ENCODE data around the gene AXIN1. TPM values are rescaled to one million over a fixed set of nuclear protein-coding genes. Genes with fewer than 3 reads are reported as not detected.

AXIN1 gene
- polyA plus RNA-seq, 2 of the 4 experiments (the other 2 are of a cell fraction), result 8.7 to 19.3 TPM

- no peak for TF ChIP-seq FOXS1 (CRISPR knock-in tag; IDR thresholded peaks at IDR 0.05)
- no peak for TF ChIP-seq ZC3H11A (IDR thresholded peaks at IDR 0.05)
- no peak for TF ChIP-seq HOXA7 (CRISPR knock-in tag; IDR thresholded peaks at IDR 0.05)
- TF ChIP-seq, protein P1, sequence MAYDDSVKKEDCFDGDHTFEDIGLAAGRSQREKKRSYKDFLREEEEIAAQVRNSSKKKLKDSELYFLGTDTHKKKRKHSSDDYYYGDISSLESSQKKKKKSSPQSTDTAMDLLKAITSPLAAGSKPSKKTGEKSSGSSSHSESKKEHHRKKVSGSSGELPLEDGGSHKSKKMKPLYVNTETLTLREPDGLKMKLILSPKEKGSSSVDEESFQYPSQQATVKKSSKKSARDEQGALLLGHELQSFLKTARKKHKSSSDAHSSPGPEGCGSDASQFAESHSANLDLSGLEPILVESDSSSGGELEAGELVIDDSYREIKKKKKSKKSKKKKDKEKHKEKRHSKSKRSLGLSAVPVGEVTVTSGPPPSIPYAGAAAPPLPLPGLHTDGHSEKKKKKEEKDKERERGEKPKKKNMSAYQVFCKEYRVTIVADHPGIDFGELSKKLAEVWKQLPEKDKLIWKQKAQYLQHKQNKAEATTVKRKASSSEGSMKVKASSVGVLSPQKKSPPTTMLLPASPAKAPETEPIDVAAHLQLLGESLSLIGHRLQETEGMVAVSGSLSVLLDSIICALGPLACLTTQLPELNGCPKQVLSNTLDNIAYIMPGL (CRISPR knock-in tag; IDR thresholded peaks at IDR 0.05; ENCODE audit: borderline replicate concordance), result no peak
- TF ChIP-seq FOSB (CRISPR knock-in tag; IDR thresholded peaks at IDR 0.05), result no peak
Observed at GRCh38 chr16:356741-357140, 4.2 kb upstream of the AXIN1 start (continued).

DNA sequence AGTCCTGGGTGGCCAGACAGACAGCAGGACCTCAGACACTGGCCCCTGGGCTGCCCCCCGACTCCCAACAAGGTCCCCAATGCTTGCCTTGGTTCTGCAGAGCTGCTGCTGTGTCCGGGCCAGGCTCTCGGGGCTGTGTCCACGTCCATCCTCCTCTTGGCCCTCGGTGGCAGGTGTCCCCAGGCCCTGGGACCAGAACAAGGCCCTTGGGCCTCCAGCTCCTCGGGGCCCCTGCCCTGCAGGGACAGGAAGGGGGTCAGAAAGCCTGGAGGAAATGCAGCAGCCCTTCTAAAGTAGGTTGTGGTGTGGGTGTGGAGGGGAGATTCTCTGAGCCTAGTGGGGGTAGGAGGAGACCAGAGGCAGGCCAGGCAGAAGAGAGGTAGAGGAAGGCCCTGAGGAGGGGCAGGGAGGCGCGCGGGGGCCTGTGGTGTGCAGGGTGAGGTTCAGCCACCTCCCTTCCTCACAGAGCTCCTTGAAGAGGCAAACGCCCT, 2.5 kb upstream of the AXIN1 start:
- no peak overlapping the region for H3K4me3 ChIP-seq
- DNase-seq (ENCODE audit: low read depth in 1 of 2, low spot score in 1 of 2) (no peak), FAIRE-seq (no peak), ATAC-seq (no peak)
- no peak for TF ChIP-seq KDM1A (IDR thresholded peaks at IDR 0.05; ENCODE audit: low read depth)
- TF ChIP-seq, protein P2, sequence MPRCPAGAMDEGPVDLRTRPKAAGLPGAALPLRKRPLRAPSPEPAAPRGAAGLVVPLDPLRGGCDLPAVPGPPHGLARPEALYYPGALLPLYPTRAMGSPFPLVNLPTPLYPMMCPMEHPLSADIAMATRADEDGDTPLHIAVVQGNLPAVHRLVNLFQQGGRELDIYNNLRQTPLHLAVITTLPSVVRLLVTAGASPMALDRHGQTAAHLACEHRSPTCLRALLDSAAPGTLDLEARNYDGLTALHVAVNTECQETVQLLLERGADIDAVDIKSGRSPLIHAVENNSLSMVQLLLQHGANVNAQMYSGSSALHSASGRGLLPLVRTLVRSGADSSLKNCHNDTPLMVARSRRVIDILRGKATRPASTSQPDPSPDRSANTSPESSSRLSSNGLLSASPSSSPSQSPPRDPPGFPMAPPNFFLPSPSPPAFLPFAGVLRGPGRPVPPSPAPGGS (IDR thresholded peaks at IDR 0.05), result no peak
- no peak for TF ChIP-seq FOXS1 (CRISPR knock-in tag; IDR thresholded peaks at IDR 0.05)
- TF ChIP-seq ZNF302 (CRISPR knock-in tag; IDR thresholded peaks at IDR 0.05), result no peak
- TF ChIP-seq, protein P3, sequence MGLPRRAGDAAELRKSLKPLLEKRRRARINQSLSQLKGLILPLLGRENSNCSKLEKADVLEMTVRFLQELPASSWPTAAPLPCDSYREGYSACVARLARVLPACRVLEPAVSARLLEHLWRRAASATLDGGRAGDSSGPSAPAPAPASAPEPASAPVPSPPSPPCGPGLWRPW (IDR thresholded peaks at IDR 0.05), result no peak
- TF ChIP-seq, protein P4, sequence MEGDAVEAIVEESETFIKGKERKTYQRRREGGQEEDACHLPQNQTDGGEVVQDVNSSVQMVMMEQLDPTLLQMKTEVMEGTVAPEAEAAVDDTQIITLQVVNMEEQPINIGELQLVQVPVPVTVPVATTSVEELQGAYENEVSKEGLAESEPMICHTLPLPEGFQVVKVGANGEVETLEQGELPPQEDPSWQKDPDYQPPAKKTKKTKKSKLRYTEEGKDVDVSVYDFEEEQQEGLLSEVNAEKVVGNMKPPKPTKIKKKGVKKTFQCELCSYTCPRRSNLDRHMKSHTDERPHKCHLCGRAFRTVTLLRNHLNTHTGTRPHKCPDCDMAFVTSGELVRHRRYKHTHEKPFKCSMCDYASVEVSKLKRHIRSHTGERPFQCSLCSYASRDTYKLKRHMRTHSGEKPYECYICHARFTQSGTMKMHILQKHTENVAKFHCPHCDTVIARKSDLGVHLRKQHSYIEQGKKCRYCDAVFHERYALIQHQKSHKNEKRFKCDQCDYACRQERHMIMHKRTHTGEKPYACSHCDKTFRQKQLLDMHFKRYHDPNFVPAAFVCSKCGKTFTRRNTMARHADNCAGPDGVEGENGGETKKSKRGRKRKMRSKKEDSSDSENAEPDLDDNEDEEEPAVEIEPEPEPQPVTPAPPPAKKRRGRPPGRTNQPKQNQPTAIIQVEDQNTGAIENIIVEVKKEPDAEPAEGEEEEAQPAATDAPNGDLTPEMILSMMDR (IDR thresholded peaks at IDR 0.05), result no peak
- TF ChIP-seq PHF8 (IDR thresholded peaks at IDR 0.05; ENCODE audit: borderline replicate concordance, low read depth), result no peak
- TF ChIP-seq PBX3 (IDR thresholded peaks at IDR 0.05), result no peak
- TF ChIP-seq HDAC2 (IDR thresholded peaks at IDR 0.05), result no peak
- TF ChIP-seq EHF (CRISPR knock-in tag; IDR thresholded peaks at IDR 0.05), result no peak
- TF ChIP-seq POLR2A (IDR thresholded peaks at IDR 0.05; ENCODE audit: low read length), result no peak
- no peak for TF ChIP-seq GATA3 (IDR thresholded peaks at IDR 0.05; ENCODE audit: borderline replicate concordance)
- no peak for TF ChIP-seq NPAS2 (CRISPR knock-in tag; IDR thresholded peaks at IDR 0.05; ENCODE audit: borderline replicate concordance)
- TF ChIP-seq USF2 (IDR thresholded peaks at IDR 0.05), result no peak
- no peak for TF ChIP-seq KDM5A (IDR thresholded peaks at IDR 0.05)
- TF ChIP-seq CHD4 (IDR thresholded peaks at IDR 0.05; ENCODE audit: borderline replicate concordance), result no peak
- CTCF ChIA-PET, result interaction anchor here (1.6 to 12.6 kb wide), 5 partner anchors 10 to 289 kb away, joined by 3 to 76 read pairs (median 5); no protein-coding TSS in a partner anchor
- 89% methylated on average over 5 of the region's 10 CpGs for WGBS (ENCODE audit: missing lambda C conversion rate)
- no peak overlapping the region for H3K27ac ChIP-seq
- H3K4me1 ChIP-seq, result peaks cover 13% of the 10 kb centered on the region; the same call in 2 of the 3 replicates
- POLR2A ChIA-PET, result interaction anchor here (0.5 to 1.3 kb wide), 2 partner anchors 16 to 216 kb away, joined by 3 to 6 read pairs; partner anchors contain the start of gene MRPL28
- no peak overlapping the region for H3K4me2 ChIP-seq
- no peaks in the 10 kb centered on the region for H3K9me3 ChIP-seq
